Measurements from ENCODE around the gene CACNG3.

The CACNG3 gene

DNA sequence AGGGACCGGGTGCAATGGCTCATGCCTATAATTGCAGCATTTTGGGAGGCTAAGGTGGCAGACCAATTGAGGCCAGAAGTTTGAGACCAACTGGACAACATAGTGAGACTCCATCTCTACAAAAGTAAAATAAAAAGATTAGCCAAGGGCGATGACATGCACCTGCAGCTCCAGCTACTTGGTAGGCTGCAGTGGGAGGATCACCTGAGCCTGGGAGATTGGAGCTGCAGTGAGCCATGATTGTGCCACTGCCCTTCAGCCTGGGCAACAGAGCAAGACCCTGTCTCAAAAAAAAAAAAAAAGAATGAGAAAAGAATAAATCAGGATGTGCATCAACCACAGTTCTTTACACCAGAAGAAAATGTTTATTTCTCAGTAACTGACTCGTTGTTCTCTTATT is 76.0 kb downstream of the CACNG3 start:
- no peak for TF ChIP-seq SIN3A (IDR thresholded peaks at IDR 0.05; ENCODE audit: borderline replicate concordance, insufficient read depth, low read length)
- no peak for TF ChIP-seq FOXP2 (optimal IDR thresholded peaks at IDR 0.05; ENCODE audit: borderline replicate concordance, extremely low read depth, extremely low read length, insufficient read depth)
- TF ChIP-seq POLR2AphosphoS5 (IDR thresholded peaks at IDR 0.05; ENCODE audit: low read depth, low read length) = no peak
- TF ChIP-seq, protein P1, sequence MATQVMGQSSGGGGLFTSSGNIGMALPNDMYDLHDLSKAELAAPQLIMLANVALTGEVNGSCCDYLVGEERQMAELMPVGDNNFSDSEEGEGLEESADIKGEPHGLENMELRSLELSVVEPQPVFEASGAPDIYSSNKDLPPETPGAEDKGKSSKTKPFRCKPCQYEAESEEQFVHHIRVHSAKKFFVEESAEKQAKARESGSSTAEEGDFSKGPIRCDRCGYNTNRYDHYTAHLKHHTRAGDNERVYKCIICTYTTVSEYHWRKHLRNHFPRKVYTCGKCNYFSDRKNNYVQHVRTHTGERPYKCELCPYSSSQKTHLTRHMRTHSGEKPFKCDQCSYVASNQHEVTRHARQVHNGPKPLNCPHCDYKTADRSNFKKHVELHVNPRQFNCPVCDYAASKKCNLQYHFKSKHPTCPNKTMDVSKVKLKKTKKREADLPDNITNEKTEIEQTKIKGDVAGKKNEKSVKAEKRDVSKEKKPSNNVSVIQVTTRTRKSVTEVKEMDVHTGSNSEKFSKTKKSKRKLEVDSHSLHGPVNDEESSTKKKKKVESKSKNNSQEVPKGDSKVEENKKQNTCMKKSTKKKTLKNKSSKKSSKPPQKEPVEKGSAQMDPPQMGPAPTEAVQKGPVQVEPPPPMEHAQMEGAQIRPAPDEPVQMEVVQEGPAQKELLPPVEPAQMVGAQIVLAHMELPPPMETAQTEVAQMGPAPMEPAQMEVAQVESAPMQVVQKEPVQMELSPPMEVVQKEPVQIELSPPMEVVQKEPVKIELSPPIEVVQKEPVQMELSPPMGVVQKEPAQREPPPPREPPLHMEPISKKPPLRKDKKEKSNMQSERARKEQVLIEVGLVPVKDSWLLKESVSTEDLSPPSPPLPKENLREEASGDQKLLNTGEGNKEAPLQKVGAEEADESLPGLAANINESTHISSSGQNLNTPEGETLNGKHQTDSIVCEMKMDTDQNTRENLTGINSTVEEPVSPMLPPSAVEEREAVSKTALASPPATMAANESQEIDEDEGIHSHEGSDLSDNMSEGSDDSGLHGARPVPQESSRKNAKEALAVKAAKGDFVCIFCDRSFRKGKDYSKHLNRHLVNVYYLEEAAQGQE (IDR thresholded peaks at IDR 0.05; ENCODE audit: insufficient read depth in 1 of 2, low read depth in 2 of 2, low read length in 2 of 2) = no peak
- TF ChIP-seq TAF1 (IDR thresholded peaks at IDR 0.05; ENCODE audit: borderline replicate concordance, insufficient read depth, low read length) = no peak

DNA sequence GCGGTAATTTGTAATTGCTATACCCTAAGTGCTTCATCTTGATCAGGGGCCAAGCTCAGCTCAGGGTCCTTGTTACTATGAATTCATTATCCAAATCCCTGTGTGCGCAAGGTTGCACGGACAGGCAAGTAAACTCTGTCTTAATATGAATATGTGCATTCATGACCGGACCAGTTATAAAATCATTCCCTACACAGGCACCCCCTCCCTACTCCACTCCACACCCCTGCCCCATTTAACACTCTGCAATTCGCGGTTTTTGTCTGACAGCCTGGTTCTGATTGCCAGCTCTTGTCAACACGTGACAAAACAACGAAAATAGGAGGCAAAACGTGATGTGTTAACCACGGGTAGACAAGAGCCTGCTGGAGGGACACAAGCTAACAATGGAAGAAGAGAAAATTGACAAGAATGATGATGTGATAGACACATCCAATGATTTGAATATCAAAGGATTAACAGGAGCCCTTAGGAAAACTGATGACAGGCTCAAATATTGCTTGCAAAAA is 76.5 kb downstream of the CACNG3 start:
- TF ChIP-seq TAF1 (IDR thresholded peaks at IDR 0.05; ENCODE audit: borderline replicate concordance, insufficient read depth, low read length) (no peak), POLR2AphosphoS5 (IDR thresholded peaks at IDR 0.05; ENCODE audit: low read depth, low read length) (no peak), SIN3A (IDR thresholded peaks at IDR 0.05; ENCODE audit: borderline replicate concordance, insufficient read depth, low read length) (no peak), FOXP2 (optimal IDR thresholded peaks at IDR 0.05; ENCODE audit: borderline replicate concordance, extremely low read depth, extremely low read length, insufficient read depth) (no peak)
- TF ChIP-seq, protein P1 (IDR thresholded peaks at IDR 0.05; ENCODE audit: insufficient read depth in 1 of 2, low read depth in 2 of 2, low read length in 2 of 2) = no peak

DNA sequence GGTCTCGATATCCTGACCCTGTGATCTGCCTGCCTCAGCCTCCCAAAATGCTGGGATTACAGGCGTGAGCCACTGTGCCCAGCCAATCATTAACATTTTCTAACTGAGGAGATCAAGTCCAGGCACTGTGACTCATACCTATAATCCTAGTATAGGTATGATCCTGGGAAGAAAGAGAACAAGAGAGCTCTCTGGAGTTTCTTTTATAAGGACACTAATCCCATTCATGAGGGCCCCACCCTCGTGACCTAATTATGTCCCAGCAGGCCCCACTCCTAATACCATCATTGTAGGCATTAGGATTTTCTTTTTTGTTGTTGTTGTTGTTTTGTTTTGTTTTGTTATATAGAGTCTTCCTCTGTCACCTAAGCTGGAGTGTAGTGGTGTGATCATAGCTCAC is 80.4 kb downstream of the CACNG3 start:
- no peak for TF ChIP-seq POLR2AphosphoS5 (IDR thresholded peaks at IDR 0.05; ENCODE audit: low read depth, low read length)
- TF ChIP-seq, protein P1 (IDR thresholded peaks at IDR 0.05; ENCODE audit: insufficient read depth in 1 of 2, low read depth in 2 of 2, low read length in 2 of 2) = no peak
- no peak for TF ChIP-seq TAF1 (IDR thresholded peaks at IDR 0.05; ENCODE audit: borderline replicate concordance, insufficient read depth, low read length)
- no peak for TF ChIP-seq FOXP2 (optimal IDR thresholded peaks at IDR 0.05; ENCODE audit: borderline replicate concordance, extremely low read depth, extremely low read length, insufficient read depth)
- TF ChIP-seq SIN3A (IDR thresholded peaks at IDR 0.05; ENCODE audit: borderline replicate concordance, insufficient read depth, low read length) = no peak

DNA sequence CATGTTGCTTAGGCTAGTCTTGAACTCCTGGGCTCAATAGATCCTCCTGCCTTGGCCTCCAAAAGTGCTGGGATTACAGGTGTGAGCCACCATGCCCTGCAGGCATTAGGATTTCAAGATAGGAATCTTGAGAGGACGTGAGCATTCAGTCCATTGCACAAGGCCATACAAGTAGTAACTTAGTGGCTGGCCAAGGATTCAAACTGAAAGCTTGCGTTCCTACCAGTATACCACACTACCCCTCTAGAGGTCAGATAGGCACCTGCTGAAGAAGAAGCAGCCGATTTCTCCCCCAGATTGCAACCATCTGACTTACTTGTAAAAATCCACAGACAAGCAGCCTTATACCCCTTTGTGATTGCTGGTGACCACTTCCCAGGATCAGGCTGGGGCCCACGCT is 80.9 kb downstream of the CACNG3 start:
- TF ChIP-seq TAF1 (IDR thresholded peaks at IDR 0.05; ENCODE audit: borderline replicate concordance, insufficient read depth, low read length) (no peak), POLR2AphosphoS5 (IDR thresholded peaks at IDR 0.05; ENCODE audit: low read depth, low read length) (no peak), SIN3A (IDR thresholded peaks at IDR 0.05; ENCODE audit: borderline replicate concordance, insufficient read depth, low read length) (no peak), FOXP2 (optimal IDR thresholded peaks at IDR 0.05; ENCODE audit: borderline replicate concordance, extremely low read depth, extremely low read length, insufficient read depth) (no peak)
- TF ChIP-seq, protein P1 (IDR thresholded peaks at IDR 0.05; ENCODE audit: insufficient read depth in 1 of 2, low read depth in 2 of 2, low read length in 2 of 2) = no peak

DNA sequence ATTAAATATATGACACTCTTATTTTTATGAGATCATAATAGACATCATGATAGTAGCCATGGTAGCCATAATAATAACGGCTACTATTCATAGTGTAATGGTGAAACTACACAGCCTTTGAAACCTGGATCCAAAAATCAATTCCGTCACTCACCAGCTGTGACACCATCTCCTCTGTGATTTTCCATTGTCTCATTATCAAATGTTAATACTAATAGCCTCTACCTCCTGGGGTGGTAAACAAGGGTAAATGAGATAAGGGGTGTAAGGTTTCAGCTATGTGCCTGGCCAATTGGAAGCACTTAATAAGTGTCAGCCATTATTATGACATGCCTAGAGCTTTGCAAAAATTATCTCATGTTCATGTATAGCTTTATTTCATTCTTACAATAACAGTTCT is 88.6 kb downstream of the CACNG3 start:
- TF ChIP-seq FOXP2 (optimal IDR thresholded peaks at IDR 0.05; ENCODE audit: borderline replicate concordance, extremely low read depth, extremely low read length, insufficient read depth) = no peak
- TF ChIP-seq, protein P1 (IDR thresholded peaks at IDR 0.05; ENCODE audit: insufficient read depth in 1 of 2, low read depth in 2 of 2, low read length in 2 of 2) = no peak
- no peak for TF ChIP-seq SIN3A (IDR thresholded peaks at IDR 0.05; ENCODE audit: borderline replicate concordance, insufficient read depth, low read length)
- TF ChIP-seq POLR2AphosphoS5 (IDR thresholded peaks at IDR 0.05; ENCODE audit: low read depth, low read length) = no peak
- no peak for TF ChIP-seq TAF1 (IDR thresholded peaks at IDR 0.05; ENCODE audit: borderline replicate concordance, insufficient read depth, low read length)
